GM18520 (cell line): ENCODE measurements around the gene MAP6.
"Not testable (repeated sequence)": the region's sequence is repeated elsewhere in the genome, so short reads cannot be mapped to it uniquely, and the experiment has no call there.

Experiments used
- ATAC-seq: cut with Tn5 transposase; IDR thresholded peaks from one replicate; pipeline ENCODE4 v1.9.1; 2021; ENCODE audit not compliant: unreplicated experiment

MAP6 gene

DNA sequence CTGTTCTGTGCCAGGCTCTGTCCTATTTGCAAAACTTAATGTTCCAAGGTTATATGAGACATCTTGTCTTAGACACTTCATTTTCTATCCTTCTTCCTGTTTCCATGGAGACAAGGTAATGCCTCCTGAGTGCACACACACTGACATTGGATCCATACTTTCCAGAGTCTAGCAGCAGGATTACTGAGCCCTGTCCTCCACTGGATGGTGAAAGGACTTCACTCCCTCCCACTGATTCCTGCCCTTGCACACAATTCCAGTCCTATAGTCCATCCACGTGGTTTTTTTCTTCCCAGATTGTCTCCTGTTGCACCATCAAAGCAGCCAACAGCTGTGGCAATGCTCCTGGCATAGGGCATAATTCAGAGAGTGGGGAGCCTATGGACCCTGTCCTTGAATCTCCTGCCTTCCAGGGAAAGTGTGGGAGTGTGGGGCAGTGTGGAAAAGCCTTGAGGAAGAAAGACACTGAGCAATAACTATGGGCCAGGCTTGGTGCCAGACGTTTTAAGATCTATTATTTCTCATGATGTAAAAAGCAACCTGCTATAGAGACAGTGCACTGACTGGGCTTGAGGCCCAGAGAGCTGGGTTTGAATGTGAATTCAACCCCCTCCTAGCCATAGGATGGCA, 75.4 kb downstream of the MAP6 start:
- ATAC-seq, result no peak

DNA sequence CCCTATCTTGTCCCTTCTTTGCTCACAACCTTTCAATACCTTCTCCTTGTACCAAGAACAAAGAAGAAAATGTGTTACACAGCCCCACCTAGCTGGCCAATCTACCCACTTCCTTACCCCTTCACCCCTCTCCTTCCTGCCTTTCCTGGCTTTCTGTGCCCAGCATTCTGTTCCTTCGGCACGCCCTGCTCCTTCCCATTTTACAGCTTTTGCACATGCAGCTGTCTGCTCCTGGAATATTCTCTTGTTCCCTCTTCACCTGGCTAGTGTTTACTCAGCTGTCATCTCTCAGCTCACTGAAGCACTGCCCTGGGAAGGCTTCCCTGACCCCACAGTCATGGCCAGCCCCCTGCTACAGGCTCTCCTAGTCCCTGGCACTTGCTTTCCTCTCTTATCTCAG, 76.1 kb downstream of the MAP6 start:
- no peak for ATAC-seq

GRCh38 chr11:75591966-75592365, 76.9 kb downstream of the MAP6 start:
- ATAC-seq, result no peak

- ATAC-seq, result no peak
These were observed 77.5 kb downstream of the MAP6 start for GRCh38 chr11:75591371-75591770.

- no peak for ATAC-seq
These were observed 78.9 kb downstream of the MAP6 start for GRCh38 chr11:75589933-75590332.

GRCh38 chr11:75589051-75589450, 79.8 kb downstream of the MAP6 start:
- ATAC-seq, result no peak

- no peak for ATAC-seq
These were observed 80.8 kb downstream of the MAP6 start for GRCh38 chr11:75588051-75588481.

DNA sequence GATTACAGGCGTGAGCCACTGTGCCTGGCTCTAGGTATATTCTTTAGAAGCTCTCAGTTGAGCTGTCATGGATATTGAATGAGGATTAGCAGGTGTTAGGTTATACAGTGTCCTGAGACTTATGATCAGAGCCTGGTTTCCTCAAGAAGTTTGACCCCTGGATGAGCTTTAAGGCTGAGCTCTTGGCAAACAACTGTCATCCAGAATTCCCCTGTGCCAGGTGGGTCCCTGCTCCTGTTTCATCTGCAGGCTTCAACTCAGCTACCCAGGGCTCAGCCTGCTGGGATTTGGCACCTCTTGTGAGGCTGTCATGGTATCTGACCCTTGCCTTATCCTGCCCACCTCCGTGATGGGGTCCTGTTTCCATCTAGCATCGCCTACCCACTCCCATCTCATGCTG, 82.4 kb downstream of the MAP6 start:
- no peak for ATAC-seq

DNA sequence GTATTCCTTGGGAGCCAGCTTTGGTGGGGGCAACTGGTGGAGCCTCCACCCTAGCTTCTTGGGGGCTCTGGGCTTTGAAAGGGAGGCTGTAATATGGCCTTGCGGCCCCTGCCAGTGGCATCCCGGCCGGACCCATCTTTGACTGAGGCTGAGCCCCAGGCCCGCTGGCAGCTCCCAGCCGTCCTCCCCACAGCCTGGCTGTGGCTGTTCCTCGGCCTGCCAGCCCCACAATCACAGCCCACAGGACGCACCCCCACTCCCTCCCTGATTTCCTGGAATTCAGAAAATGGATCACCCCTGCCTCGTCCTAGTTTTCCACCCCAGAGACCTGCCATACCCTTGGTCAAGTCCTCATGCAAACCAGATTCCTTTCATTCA, 83.6 kb downstream of the MAP6 start:
- ATAC-seq, result no peak

GRCh38 chr11:75584659-75585292, 84.1 kb downstream of the MAP6 start:
- ATAC-seq, result not testable (repeated sequence)

GRCh38 chr11:75583718-75584658, 84.8 kb downstream of the MAP6 start:
- no peak for ATAC-seq

- peak; percentile 51 for ATAC-seq
These were observed 85.7 kb downstream of the MAP6 start for GRCh38 chr11:75582895-75583717.

DNA sequence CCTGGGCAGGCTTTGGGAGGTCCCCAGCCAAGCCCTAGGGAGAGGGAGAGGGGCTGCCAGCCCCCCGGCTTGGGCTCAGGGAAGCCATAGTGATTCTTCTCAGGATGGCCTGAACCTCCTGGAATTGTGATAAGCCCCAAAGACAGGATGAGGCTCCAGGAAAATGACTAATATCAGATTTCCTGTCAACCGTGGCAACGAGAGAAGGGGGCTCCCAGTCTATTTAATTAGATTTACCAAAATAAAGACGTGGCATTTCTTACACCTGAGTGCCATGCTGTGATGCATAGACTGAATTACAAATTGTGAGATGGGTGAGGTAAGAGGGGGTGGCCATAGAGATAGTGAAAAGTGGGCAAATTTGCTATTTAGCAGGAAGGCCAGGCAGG, 86.3 kb downstream of the MAP6 start:
- no peak for ATAC-seq

DNA sequence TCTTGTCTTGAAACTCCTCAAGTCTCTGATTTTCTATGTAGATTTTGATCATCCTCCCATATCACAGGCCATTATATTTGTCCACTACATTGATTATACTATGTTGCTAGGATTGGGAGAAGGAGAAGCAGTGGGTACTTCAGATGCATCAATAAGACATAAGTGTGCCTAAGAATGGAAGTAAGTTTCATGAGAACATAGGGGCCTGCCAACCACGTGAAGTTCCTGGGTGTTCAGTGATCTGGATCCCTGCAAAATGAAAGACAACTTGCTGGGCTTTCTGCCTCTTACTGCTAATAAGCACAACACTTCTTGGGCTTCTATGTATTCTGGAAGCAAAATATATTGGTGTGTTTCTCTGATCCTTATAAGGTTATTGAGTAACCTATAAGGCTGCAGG, 89.0 kb downstream of the MAP6 start:
- ATAC-seq, result no peak

GRCh38 chr11:75578977-75579376, 89.9 kb downstream of the MAP6 start:
- no peak for ATAC-seq

GRCh38 chr11:75577207-75577606, 91.6 kb downstream of the MAP6 start:
- ATAC-seq, result no peak

DNA sequence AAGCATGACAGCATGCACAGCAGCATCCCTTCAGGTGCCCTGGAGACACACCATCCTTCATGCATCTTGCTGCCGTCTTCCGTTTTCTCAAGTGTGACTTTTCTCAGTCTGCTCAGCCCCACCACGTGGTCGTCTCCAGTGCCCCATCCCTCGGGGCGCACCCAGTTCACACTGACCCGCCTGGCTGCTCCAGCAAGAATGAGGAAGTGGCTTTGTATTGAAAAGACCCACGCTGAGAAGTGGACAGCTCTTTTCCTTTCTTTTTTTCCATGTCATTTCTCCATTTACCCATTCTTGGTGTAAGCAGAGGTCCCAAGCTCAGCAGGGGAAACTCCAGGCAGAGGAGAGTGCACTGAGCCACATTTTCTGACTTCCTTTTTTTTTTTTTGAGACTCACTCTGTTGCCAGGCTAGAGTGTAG, 92.3 kb downstream of the MAP6 start:
- ATAC-seq, result no peak

DNA sequence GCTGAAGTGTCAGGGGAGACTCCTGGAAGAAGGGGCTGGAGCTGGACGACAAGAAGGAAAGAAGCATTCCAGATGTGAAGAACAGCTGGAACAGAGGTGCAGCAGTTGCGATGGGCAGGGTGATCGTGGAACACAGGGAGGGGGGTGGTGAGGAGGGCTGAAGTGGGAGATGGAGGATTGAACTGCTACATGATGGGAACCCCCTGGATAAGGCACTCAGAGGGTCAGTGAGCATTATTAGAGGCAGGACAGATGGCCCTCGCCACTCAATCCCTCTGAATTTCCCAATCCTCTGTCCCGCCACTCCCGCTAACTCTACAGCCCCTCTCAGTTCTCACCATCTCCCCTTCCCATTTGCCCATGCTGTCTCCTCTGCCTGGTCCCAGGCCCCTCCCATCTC, 92.8 kb downstream of the MAP6 start:
- no peak for ATAC-seq

DNA sequence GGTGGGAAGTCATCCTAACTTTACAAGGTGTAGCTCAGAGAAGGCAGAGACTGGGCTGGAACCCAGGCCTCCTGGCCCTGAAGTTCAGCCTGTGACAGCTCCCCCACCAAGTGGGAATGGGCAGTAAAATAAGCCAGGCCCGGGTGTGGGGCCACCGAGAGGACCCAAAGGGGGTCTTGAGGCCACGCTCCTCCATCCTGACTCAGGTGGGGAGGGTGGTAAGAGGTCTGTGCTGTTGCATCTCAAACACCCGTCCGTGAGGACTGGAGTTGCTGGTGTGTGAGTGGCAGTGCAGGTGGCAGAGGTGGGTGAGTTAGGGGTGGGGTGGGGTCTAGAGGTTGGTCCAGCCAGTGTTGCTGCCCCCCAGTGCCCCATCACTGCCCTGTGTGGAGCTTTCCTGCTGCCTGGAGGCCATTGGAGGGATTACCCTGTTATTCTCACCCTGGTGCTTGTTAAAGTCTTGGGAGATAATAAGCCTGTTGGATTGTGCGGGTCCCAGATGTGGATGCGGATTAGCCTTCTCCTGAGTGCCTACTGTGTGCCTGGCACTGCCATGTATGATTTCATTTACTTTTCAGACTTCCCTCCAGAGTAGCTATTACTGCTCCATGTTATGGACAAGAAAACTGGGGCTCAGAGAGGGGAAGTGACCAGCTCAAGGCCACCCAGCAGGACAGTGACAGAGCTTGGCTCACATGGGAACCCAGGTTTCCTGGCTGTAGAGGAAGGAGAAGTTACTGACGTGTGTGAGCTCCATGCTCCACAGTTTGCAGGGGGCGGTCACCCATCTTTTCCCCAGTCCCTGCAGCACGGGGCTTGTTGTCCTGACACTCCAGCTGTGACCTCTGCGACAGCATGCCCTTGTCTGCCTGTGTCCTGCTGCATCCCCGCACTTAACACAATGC, 93.9 kb downstream of the MAP6 start:
- ATAC-seq, result no peak

GRCh38 chr11:75572744-75573143, 96.1 kb downstream of the MAP6 start:
- no peak for ATAC-seq
